Measurements from ENCODE around the gene APRT.

The APRT gene

DNA sequence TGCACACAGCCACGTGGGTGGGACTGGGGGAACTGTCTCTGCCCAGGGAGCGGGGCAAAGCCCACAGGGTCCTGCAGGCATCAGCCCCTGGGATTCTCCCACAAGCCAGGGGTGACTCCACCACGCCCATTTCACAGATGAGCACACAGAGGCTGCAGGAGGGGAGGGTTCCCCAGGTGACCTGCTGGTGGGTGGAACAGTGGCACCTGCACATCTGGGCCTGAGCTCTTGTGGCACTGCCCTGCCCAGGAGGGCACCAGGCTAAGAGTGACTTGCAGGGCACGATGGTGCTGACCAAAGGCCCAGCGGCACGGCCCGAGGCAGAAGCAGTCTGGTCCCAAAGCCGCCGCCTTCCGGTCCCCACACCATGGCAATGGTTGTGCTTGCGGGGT, 50.6 kb downstream of the APRT start:
- H3K27me3 ChIP-seq (ENCODE audit: insufficient read depth, low read depth, severe bottlenecking) = no peaks in the 10 kb centered on the region
- no peaks in the 10 kb centered on the region for H3K36me3 ChIP-seq
- no peak overlapping the region for H3K4me3 ChIP-seq (ENCODE audit: low read depth, low read length)
- no peak for TF ChIP-seq CTCF (IDR thresholded peaks at IDR 0.05; ENCODE audit: low read depth, low read length)
- H3K27ac ChIP-seq = no peak overlapping the region
- no peak for DNase-seq
- no peaks in the 10 kb centered on the region for H3K9me3 ChIP-seq (ENCODE audit: severe bottlenecking)

- Histone ChIP-seq H3K27ac (no peak overlapping the region; the same call in 1 of the 2 replicates), H3K9me3 (ENCODE audit: severe bottlenecking) (no peaks in the 10 kb centered on the region), H3K27me3 (ENCODE audit: insufficient read depth, low read depth, severe bottlenecking) (no peaks in the 10 kb centered on the region), H3K4me3 (ENCODE audit: low read depth, low read length) (no peak overlapping the region), H3K36me3 (no peaks in the 10 kb centered on the region)
- DNase-seq = no peak
- no peak for TF ChIP-seq CTCF (IDR thresholded peaks at IDR 0.05; ENCODE audit: low read depth, low read length)
Observed at GRCh38 chr16:88760424-88761142, 51.1 kb downstream of the APRT start.

GRCh38 chr16:88759976-88760350, 51.8 kb downstream of the APRT start:
- no peak overlapping the region for H3K27ac ChIP-seq
- no peak overlapping the region for H3K4me3 ChIP-seq (ENCODE audit: low read depth, low read length)
- H3K27me3 ChIP-seq (ENCODE audit: insufficient read depth, low read depth, severe bottlenecking) = no peaks in the 10 kb centered on the region
- no peaks in the 10 kb centered on the region for H3K9me3 ChIP-seq (ENCODE audit: severe bottlenecking)
- no peaks in the 10 kb centered on the region for H3K36me3 ChIP-seq
- TF ChIP-seq CTCF (IDR thresholded peaks at IDR 0.05; ENCODE audit: low read depth, low read length) = no peak
- DNase-seq = no peak
